IMR-90 (cell line): ENCODE data around the gene SLC35D1.

Source experiments
- BHLHE40 ChIP-seq: fragments of 150-350 bp; IDR thresholded peaks from 2 replicates; pipeline ENCODE4 v1.6.1; 2016; ENCODE audit warnings: mild to moderate bottlenecking, low read depth, low read length
- MXI1 ChIP-seq: IDR thresholded peaks from 2 replicates; pipeline ENCODE4 v1.6.1; 2012; ENCODE audit warnings: low read depth, mild to moderate bottlenecking, low read length, moderate library complexity, borderline replicate concordance
- POLR2A ChIP-seq: IDR thresholded peaks from 2 replicates; pipeline ENCODE4 v1.6.1; 2012; ENCODE audit warnings: mild to moderate bottlenecking, low read depth, low read length
- RAD21 ChIP-seq: IDR thresholded peaks from 2 replicates; pipeline ENCODE4 v1.6.1; 2012; ENCODE audit warnings: low read length, improper control_type of control experiment
- RFX5 ChIP-seq: IDR thresholded peaks from 2 replicates; pipeline ENCODE4 v1.8.0; 2012; ENCODE audit warnings: low read depth, mild to moderate bottlenecking, low read length, moderate library complexity
- SMC3 ChIP-seq: fragments of 150-350 bp; IDR thresholded peaks from 2 replicates; pipeline ENCODE4 v1.6.1; 2016; ENCODE audit warnings: low read depth, mild to moderate bottlenecking, antibody characterized with exemption, low read length, moderate library complexity
- TF ChIP-seq, protein P1 (sequence below): conservative IDR thresholded peaks from 2 replicates; pipeline ENCODE4 v1.5.1; 2012; ENCODE audit warnings: mild to moderate bottlenecking, low read depth, low read length, improper control_type of control experiment

DNA sequence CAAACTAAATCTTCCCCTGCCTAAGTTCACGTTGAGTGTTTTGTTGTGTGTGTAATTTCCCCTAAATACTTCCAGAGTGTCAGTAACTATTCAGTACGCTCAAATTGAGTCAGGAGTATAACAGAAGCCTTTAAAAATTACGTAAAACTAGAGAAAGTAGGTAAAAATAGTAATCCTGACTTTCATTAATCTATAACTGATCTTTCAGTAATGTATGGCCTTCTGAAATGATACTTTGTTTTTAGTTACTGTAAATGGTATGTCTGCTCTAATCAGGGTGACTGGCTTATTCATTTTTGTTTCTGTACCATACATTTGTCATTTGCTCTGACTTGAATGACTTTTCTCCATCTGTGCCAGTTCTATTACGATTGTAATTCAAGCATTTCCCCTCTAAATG is 99.7 kb downstream of the SLC35D1 start:
- no peak for TF ChIP-seq SMC3
- no peak for TF ChIP-seq POLR2A
- TF ChIP-seq RAD21, result no peak
- TF ChIP-seq, protein P1, sequence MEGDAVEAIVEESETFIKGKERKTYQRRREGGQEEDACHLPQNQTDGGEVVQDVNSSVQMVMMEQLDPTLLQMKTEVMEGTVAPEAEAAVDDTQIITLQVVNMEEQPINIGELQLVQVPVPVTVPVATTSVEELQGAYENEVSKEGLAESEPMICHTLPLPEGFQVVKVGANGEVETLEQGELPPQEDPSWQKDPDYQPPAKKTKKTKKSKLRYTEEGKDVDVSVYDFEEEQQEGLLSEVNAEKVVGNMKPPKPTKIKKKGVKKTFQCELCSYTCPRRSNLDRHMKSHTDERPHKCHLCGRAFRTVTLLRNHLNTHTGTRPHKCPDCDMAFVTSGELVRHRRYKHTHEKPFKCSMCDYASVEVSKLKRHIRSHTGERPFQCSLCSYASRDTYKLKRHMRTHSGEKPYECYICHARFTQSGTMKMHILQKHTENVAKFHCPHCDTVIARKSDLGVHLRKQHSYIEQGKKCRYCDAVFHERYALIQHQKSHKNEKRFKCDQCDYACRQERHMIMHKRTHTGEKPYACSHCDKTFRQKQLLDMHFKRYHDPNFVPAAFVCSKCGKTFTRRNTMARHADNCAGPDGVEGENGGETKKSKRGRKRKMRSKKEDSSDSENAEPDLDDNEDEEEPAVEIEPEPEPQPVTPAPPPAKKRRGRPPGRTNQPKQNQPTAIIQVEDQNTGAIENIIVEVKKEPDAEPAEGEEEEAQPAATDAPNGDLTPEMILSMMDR, result no peak
- no peak for TF ChIP-seq BHLHE40
- no peak for TF ChIP-seq RFX5
- no peak for TF ChIP-seq MXI1
